SK-N-SH treated with all-trans-retinoic acid at 6 μM for 48 hours (cell line): ENCODE measurements around the gene DPF3.

ENCODE experiments used
- ATAC-seq: fragments of 200-7000 bp; cut with Tn5 transposase; 3 replicates; pipeline ENCODE4 v1.9.1; 2020; ENCODE audit warnings: mild to moderate bottlenecking, moderate library complexity
- ARNTL ChIP-seq: fragments of 450-650 bp; formaldehyde crosslinking; IDR thresholded peaks from 2 replicates; pipeline ENCODE4 v1.5.0; 2020; ENCODE audit warnings: low read depth, mild to moderate bottlenecking, moderate library complexity, borderline replicate concordance
- CREB5 ChIP-seq: fragments of 250-450 bp; sonication (Bioruptor Pico); IDR thresholded peaks from 2 replicates; pipeline ENCODE4 v1.5.1; 2020; ENCODE audit warnings: low read depth, mild to moderate bottlenecking, moderate library complexity
- CSDC2 ChIP-seq: fragments of 250-450 bp; sonication (Bioruptor Pico); IDR thresholded peaks from 2 replicates; pipeline ENCODE4 v1.5.0; 2020; ENCODE audit warnings: mild to moderate bottlenecking, moderate library complexity
- ESRRG ChIP-seq: fragments of 250-450 bp; sonication (Bioruptor Pico); IDR thresholded peaks from 2 replicates; pipeline ENCODE4 v1.6.1; 2021; ENCODE audit warnings: mild to moderate bottlenecking
- GLIS3 ChIP-seq: fragments of 250-450 bp; sonication (Bioruptor Pico); IDR thresholded peaks from 2 replicates; pipeline ENCODE4 v1.5.0; 2020; ENCODE audit warnings: mild to moderate bottlenecking, moderate library complexity
- ISL1 ChIP-seq: fragments of 250-450 bp; sonication (Bioruptor Pico); IDR thresholded peaks from 2 replicates; pipeline ENCODE4 v2.1.2; 2022; ENCODE audit warnings: mild to moderate bottlenecking, moderate library complexity
- PATZ1 ChIP-seq: fragments of 250-450 bp; sonication (Bioruptor Pico); IDR thresholded peaks from 2 replicates; pipeline ENCODE4 v1.8.0; 2020; ENCODE audit warnings: mild to moderate bottlenecking, moderate library complexity, borderline replicate concordance
- RARB ChIP-seq: fragments of 250-450 bp; sonication (Bioruptor Pico); IDR thresholded peaks from 2 replicates; pipeline ENCODE4 v1.8.0; 2021; ENCODE audit warnings: mild to moderate bottlenecking, moderate library complexity
- SNAI2 ChIP-seq: fragments of 250-450 bp; sonication (Bioruptor Pico); IDR thresholded peaks from 2 replicates; pipeline ENCODE4 v1.5.0; 2020; ENCODE audit warnings: mild to moderate bottlenecking, moderate library complexity
- TCF4 ChIP-seq: fragments of 250-450 bp; sonication (Bioruptor Pico); IDR thresholded peaks from 2 replicates; pipeline ENCODE4 v1.8.0; 2021; ENCODE audit warnings: mild to moderate bottlenecking, moderate library complexity, borderline replicate concordance
- TSHZ2 ChIP-seq: fragments of 250-450 bp; sonication (Bioruptor Pico); IDR thresholded peaks from 2 replicates; pipeline ENCODE4 v1.5.0; 2020; ENCODE audit warnings: mild to moderate bottlenecking, moderate library complexity
- ZFP30 ChIP-seq: fragments of 450-650 bp; formaldehyde crosslinking; IDR thresholded peaks from 2 replicates; pipeline ENCODE4 v1.5.0; 2022; ENCODE audit warnings: mild to moderate bottlenecking, moderate library complexity
- ZNF565 ChIP-seq: fragments of 450-650 bp; formaldehyde crosslinking; conservative IDR thresholded peaks from 2 replicates; pipeline ENCODE4 v1.5.0; 2020; ENCODE audit warnings: low read depth, mild to moderate bottlenecking, moderate library complexity
- ZNF8 ChIP-seq: fragments of 450-650 bp; formaldehyde crosslinking; IDR thresholded peaks from 2 replicates; pipeline ENCODE4 v1.5.0; 2020; ENCODE audit warnings: mild to moderate bottlenecking, moderate library complexity

DPF3 gene

GRCh38 chr14:72737560-72737943 lies 156.3 kb downstream of the DPF3 start:
- no peak for TF ChIP-seq GLIS3 (CRISPR knock-in tag)
- TF ChIP-seq PATZ1 (CRISPR knock-in tag) = no peak
- no peak for TF ChIP-seq ZFP30 (CRISPR knock-in tag)
- no peak for TF ChIP-seq ESRRG (CRISPR knock-in tag)
- TF ChIP-seq CSDC2 (CRISPR knock-in tag) = no peak
- no peak for TF ChIP-seq RARB (CRISPR knock-in tag)
- TF ChIP-seq ZNF565 (CRISPR knock-in tag) = no peak
- TF ChIP-seq TSHZ2 = peak; percentile 46; the same call in 1 of the 2 replicates
- TF ChIP-seq, all 23 proteins: peak for 1
- ATAC-seq = peak; percentile 48

GRCh38 chr14:72736786-72737559 lies 156.9 kb downstream of the DPF3 start:
- TF ChIP-seq TSHZ2 = 0 out of 2 replicates have a peak, but pooled peaks have one; percentile 27
- peak; percentile 14; the same call in 1 of the 2 replicates for TF ChIP-seq TCF4 (CRISPR knock-in tag)
- TF ChIP-seq ISL1 (CRISPR knock-in tag) = no peak
- TF ChIP-seq ARNTL (CRISPR knock-in tag) = no peak
- ATAC-seq = peak; percentile 76

- ATAC-seq = peak; percentile 75
- no peak for TF ChIP-seq ZNF8
- TF ChIP-seq ARNTL (CRISPR knock-in tag) = no peak
- TF ChIP-seq PATZ1 (CRISPR knock-in tag) = no peak
- TF ChIP-seq CREB5 (CRISPR knock-in tag) = no peak
- no peak for TF ChIP-seq CSDC2 (CRISPR knock-in tag)
- no peak for TF ChIP-seq SNAI2
- no peak for TF ChIP-seq RARB (CRISPR knock-in tag)
- TF ChIP-seq, all 23 proteins: peak for 0
These were observed 157.6 kb downstream of the DPF3 start for GRCh38 chr14:72736308-72736707.
